Choroid plexus epithelial cell (primary cell): ENCODE results near the gene TTC33.
"Not testable (repeated sequence)": the region's sequence is repeated elsewhere in the genome, so short reads cannot be mapped to it uniquely, and the experiment has no call there.

Experiments used
- DNase-seq: peaks from one replicate; pipeline ENCODE4 v3.0.0-alpha.2; 2010; ENCODE audit warnings: low read depth
- H3K4me3 ChIP-seq: 2 replicates; pipeline ENCODE4 v1.5.1; 2011; ENCODE audit warnings: low read depth, mild to moderate bottlenecking, control low read depth, low read length, moderate library complexity
- TF ChIP-seq, protein P1 (sequence below): conservative IDR thresholded peaks from 2 replicates; pipeline ENCODE4 v1.5.1; 2011; ENCODE audit warnings: low read depth, mild to moderate bottlenecking, control low read depth, inconsistent platforms, low read length, moderate library complexity

TTC33 gene

DNA sequence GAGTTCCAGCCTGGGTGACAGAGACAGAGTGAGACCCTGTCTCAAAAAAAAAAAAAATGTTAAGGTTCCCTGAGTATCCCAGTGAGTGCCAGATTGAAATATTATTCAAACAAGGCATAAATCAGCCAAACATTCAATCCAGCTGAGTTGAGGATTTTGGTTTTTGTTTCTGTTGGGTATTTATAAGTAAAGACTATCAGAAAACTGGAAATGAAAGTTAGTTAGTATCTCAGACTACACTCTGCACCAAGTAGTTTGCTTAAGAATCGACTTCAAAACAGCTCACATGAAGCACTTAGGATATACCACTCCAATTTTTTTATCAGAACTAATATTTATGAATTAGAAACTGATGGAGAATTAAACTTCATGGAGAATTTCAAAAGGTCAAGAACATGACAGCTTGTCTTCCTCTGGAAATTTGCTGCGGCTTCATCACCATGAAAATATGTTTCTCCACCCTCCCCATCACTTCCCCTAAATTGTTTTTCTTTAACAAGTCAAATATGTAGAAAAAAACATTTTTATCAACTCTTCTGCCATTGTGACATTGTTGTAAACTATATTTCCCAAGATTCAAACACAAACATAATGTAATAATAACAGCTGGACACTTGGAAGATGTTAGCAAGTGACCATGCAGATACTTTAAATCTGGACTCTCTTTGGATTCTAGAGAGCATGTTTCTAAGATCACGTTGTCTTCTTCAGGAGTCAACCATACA, 186.1 kb downstream of the TTC33 start:
- TF ChIP-seq, protein P1, sequence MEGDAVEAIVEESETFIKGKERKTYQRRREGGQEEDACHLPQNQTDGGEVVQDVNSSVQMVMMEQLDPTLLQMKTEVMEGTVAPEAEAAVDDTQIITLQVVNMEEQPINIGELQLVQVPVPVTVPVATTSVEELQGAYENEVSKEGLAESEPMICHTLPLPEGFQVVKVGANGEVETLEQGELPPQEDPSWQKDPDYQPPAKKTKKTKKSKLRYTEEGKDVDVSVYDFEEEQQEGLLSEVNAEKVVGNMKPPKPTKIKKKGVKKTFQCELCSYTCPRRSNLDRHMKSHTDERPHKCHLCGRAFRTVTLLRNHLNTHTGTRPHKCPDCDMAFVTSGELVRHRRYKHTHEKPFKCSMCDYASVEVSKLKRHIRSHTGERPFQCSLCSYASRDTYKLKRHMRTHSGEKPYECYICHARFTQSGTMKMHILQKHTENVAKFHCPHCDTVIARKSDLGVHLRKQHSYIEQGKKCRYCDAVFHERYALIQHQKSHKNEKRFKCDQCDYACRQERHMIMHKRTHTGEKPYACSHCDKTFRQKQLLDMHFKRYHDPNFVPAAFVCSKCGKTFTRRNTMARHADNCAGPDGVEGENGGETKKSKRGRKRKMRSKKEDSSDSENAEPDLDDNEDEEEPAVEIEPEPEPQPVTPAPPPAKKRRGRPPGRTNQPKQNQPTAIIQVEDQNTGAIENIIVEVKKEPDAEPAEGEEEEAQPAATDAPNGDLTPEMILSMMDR, result no peak
- peak; percentile 70 for DNase-seq
- H3K4me3 ChIP-seq, result no peak overlapping the region

DNA sequence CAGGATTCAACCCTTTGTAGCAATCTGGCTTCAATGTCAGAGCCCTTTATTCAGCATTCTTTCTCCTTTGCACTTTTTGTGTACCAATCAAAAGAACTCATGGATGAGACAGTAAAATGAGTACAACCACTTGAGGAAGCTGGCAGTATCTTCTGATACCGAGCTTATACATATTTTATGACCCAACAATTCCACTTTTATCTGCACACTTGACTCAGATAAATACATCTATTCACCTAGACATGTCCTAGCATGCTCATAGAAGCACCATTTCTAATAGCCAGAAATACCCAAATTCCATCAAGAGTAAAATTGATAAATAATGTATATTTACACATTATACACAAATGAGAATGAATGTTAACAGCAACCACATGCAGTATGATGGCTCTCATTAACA, 187.2 kb downstream of the TTC33 start:
- TF ChIP-seq, protein P1, result no peak
- DNase-seq, result no peak
- no peak overlapping the region for H3K4me3 ChIP-seq

DNA sequence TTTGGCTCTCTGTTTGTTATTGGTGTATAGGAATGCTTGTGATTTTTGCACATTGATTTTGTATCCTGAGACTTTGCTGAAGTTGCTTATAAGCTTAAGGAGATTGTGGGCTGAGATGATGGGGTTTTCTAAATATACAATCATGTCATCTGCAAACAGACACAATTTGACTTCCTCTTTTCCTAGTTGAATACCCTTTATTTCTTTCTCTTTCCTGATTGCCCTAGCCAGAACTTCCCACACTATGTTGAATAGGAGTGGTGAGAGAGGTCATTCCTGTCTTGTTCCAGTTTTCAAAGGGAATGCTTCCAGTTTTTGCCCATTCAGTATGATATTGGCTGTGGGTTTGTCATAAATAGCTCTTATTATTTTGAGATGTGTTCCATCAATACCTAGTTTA, 192.6 kb downstream of the TTC33 start:
- DNase-seq, H3K4me3 ChIP-seq: not testable (repeated sequence)

DNA sequence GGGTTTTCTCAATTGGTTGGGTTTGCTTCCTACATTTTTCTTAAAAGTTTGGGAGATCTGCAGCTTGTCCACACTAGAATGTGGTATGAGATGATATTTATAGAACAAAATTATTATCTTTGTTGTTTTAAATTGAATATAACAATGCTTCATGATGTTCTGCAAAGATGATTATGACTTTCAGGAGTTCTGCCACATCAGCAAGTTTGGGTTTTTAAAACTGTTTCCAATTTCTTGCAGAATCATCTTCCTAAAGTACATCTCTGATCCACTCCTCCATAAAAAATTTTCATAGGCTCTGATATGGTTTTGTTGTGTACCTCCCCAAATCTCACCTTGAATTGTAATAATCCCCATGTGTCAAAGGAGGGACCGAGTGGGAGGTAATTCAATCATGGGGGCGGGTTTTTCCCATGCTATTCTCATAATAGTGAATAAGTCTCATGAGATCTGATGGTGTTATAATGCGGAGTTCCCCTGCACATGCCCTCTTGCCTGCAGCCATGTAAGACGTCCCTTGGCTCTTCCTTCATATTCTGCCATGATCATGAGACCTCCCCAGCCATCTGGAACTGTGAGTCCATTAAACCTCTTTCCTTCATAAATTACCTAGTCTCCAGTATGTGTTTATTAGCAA, 195.2 kb downstream of the TTC33 start:
- TF ChIP-seq, protein P1, result no peak

DNA sequence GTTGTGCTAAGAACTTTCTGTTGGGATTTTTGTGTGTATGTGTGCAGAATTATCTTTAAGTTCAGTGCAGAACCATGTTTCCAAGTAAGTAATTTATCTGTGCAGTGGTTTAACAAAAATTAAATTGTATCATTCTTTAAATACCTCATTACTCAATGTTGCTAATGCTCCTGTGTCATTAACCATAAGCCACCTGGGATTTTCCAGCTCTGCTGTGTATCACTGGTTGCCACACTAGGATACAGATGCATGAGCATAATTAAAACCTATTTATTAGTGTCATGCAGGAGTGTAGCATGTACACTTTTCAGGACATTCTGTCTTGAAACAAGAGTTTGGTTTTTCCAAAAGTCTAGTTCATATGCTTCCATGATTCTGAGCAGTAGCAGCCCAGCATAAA, 196.5 kb downstream of the TTC33 start:
- TF ChIP-seq, protein P1, result no peak
- no peak for DNase-seq
- no peak overlapping the region for H3K4me3 ChIP-seq

More for the DNA sequence above, 195.2 kb downstream of the TTC33 start:
- H3K4me3 ChIP-seq, result no peak overlapping the region
- no peak for DNase-seq

DNA sequence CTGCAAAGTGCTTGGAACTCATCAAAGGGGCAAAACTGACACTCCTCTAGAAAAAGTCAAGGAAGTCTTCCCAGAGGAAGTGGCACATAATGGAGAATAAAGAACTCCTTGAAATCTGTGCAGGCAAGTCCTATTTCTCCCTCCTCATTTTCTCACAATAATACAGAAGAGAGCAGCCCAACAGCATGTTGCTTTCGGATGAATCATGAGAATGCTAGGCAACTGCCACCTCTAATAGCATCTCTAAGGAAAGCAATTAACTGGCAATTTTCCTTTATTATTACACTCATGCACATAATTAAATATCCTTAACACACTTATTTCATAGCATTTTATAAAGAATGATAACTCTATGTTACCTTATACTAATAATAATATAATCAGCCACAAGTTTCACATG, 198.3 kb downstream of the TTC33 start:
- no peak for DNase-seq
- TF ChIP-seq, protein P1, result no peak
- H3K4me3 ChIP-seq, result no peak overlapping the region

DNA sequence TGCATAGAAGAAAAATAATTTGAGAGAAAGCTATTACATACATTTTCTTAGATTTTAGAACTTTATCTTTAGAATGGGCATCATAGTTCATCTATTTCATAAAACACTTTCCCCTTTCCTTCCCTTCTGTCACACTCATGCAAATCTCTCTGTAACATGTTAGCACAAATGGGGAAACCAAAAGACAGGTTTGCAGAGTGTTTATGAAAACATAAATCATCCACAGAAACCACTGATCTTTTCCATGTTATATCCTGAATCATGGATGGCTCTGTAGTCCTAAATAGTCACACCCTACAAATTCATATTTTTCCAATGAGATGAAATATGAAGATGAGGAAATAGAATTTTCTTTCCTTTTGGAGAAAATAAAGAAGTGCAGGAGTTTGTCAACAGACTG, 198.9 kb downstream of the TTC33 start:
- H3K4me3 ChIP-seq, result no peak overlapping the region
- DNase-seq, result no peak
- TF ChIP-seq, protein P1, result no peak
